Ovary (tissue), 9 donors: Measurements from ENCODE around the gene MTMR2. TPM values are rescaled to one million over a fixed set of nuclear protein-coding genes. Genes with fewer than 3 reads are reported as not detected.

Experiments used
- DNase-seq, 5 donors: peaks; one replicate each; pipeline ENCODE4 v3.0.0-alpha.2; 2019 to 2020
- H3K27ac ChIP-seq, 2 donors: fragments of 200-600 bp; one replicate each; pipeline versions ENCODE4 v1.5.1 to v1.8.0; 2019 to 2022
- H3K27me3 ChIP-seq: fragments of 200-600 bp; one replicate; pipeline ENCODE4 v1.8.0; 2022
- H3K36me3 ChIP-seq: fragments of 200-600 bp; sonication (generic); one replicate; pipeline ENCODE4 v1.5.1; 2019
- H3K4me1 ChIP-seq: one replicate; pipeline ENCODE4 v1.8.1; 2013; ENCODE audit warnings: mild to moderate bottlenecking, moderate library complexity; ENCODE audit not compliant: insufficient read depth
- H3K4me3 ChIP-seq: fragments of 200-600 bp; sonication (generic); one replicate; pipeline ENCODE4 v1.5.1; 2017
- H3K9me3 ChIP-seq, 2 donors: fragments of 200-600 bp in 1 of 2; sonication (generic) in 1 of 2; one replicate each; pipeline versions ENCODE4 v1.5.1 to v1.8.1; 2013 to 2019; ENCODE audit warnings: mild to moderate bottlenecking in 1 of 2, moderate library complexity in 1 of 2
- EP300 ChIP-seq: sonication (generic); formaldehyde crosslinking; IDR thresholded peaks from one replicate; pipeline ENCODE4 v1.6.1; 2017; ENCODE audit warnings: antibody characterized with exemption
- POLR2A ChIP-seq: fragments of 450-650 bp; IDR thresholded peaks from one replicate; pipeline ENCODE4 v1.6.1; 2017; ENCODE audit warnings: antibody characterized with exemption, mild to moderate bottlenecking, moderate library complexity
- WGBS, 3 donors: extraction: QIAGEN DNeasy Blood & Tissue Kit in 1 of 3; methylation state at CpG; one replicate each; pipeline versions ENCODE4 v1.1.5 to v1.1.7; 2013 to 2017; 5-methylcytosine and 5-hydroxymethylcytosine counted together
- intact Hi-C, 4 donors: fragments of 100-400 bp; cut with DNase I; formaldehyde crosslinking; loops; one replicate each; pipeline versions ENCODE4 v1.11.0 to v1.15.1; 2022 to 2023
- polyA plus RNA-seq, 2 donors: library from polyadenylated mRNA; stranded (reverse); fragments of 200-250 nt in 1 of 2; fragments of 350-450 nt in 1 of 2; fragmentation: Illumina TruSeq in 1 of 2; extraction: RNeasy Lipid Tissue Mini Kit (QIAGEN cat#74804) in 1 of 2; gene quantifications; one replicate each; pipeline ENCODE4 v1.2.3, GENCODE V29; 2013 to 2014
- total RNA-seq, 7 donors: library from RNA; depleted of rRNA in 2 of 7; stranded (reverse); fragments of >200 nt in 2 of 7; fragmentation: NEBNext Ultra II Directional in 3 of 7; extraction: Animal tissue kit (Norgen Biotek cat#: 25700) in 3 of 7; gene quantifications; one replicate each; pipeline versions ENCODE4 v1.1.0 to v1.2.4, GENCODE V29; 2016 to 2023
- TF ChIP-seq, protein P1 (sequence below), 3 donors: fragments of 450-650 bp in 2 of 3; fragments of 200-600 bp in 1 of 3; IDR thresholded peaks; one replicate each; pipeline versions ENCODE4 v1.5.1 to v1.8.0; 2016 to 2022; ENCODE audit warnings: antibody characterized with exemption in 3 of 3, mild to moderate bottlenecking in 1 of 3
- donor health status: DM: no; HTN: no; CAD: no; lungs with moderate emphysema.
- donor health status: DM: no; HTN: no; CAD: no.
- donor health status: Bipolar disorder and iron deficiency.
- donor health status: DM: yes; HTN: yes; CAD: no.
- donor health status: DM: no; HTN: no; CAD: no.
- donor health status: DM: yes; HTN: yes; CAD: no.

MTMR2 gene
- total and polyA plus RNA-seq, 9 donors, result 14.1 to 42.5 (median 24.3) TPM

DNA sequence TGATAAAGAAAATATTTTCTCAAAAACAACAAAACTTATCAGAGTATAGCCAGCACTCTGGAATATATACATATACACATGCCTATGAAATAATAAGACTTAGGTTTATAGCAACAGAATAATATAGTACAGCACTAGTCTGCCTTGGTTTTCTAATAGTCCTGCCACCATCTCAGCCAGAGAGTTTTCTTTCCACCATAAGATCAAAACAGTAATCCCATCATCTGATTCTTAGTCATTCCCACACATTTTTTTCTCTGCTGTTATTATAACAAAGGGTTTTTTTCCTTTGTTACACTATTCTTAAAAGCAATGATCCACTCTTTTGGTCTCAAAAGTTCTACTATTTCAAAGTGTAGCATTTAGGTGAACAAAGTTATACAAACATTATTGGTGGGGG is 15.1 kb downstream of the MTMR2 start:
- Histone ChIP-seq H3K27me3 (no peaks in the 10 kb centered on the region), H3K36me3 (no peaks in the 10 kb centered on the region), H3K4me3 (no peak overlapping the region), H3K27ac (no peak overlapping the region), H3K4me1 (peaks cover 2% of the 10 kb centered on the region), H3K9me3 (no peaks in the 10 kb centered on the region)
- no peak for DNase-seq
- intact Hi-C loops, result no loop called here
- TF ChIP-seq POLR2A (no peak), EP300 (no peak)
- TF ChIP-seq, protein P1, sequence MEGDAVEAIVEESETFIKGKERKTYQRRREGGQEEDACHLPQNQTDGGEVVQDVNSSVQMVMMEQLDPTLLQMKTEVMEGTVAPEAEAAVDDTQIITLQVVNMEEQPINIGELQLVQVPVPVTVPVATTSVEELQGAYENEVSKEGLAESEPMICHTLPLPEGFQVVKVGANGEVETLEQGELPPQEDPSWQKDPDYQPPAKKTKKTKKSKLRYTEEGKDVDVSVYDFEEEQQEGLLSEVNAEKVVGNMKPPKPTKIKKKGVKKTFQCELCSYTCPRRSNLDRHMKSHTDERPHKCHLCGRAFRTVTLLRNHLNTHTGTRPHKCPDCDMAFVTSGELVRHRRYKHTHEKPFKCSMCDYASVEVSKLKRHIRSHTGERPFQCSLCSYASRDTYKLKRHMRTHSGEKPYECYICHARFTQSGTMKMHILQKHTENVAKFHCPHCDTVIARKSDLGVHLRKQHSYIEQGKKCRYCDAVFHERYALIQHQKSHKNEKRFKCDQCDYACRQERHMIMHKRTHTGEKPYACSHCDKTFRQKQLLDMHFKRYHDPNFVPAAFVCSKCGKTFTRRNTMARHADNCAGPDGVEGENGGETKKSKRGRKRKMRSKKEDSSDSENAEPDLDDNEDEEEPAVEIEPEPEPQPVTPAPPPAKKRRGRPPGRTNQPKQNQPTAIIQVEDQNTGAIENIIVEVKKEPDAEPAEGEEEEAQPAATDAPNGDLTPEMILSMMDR (IDR thresholded peaks at IDR 0.05), result no peak

DNA sequence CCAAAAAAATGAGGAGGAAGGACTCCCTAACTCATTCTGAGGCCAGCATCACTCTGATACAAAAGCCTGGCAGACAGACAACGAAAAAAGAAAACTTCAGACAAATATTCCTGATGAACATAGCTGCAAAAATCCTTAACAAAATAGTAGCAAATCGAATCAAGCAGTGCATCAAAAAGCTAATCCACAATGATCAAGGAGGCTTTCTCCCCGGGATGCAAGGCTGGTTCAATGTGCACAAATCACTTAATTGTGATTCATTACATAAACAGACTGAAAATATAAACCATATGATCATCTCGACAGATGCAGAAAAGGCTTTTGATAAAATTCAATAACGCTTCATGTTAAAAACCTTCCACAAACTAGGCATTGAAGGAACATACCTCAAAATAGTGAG is 16.4 kb downstream of the MTMR2 start:
- H3K27me3 ChIP-seq, result no peaks in the 10 kb centered on the region
- H3K9me3 ChIP-seq, result no peaks in the 10 kb centered on the region
- H3K36me3 ChIP-seq, result no peaks in the 10 kb centered on the region
- no peak overlapping the region for H3K4me3 ChIP-seq
- H3K4me1 ChIP-seq, result peaks cover 2% of the 10 kb centered on the region
- 90 to 94% (median 93%) methylated on average over 5 of the region's 5 CpGs for WGBS, 3 donors
- TF ChIP-seq, protein P1 (IDR thresholded peaks at IDR 0.05), result no peak
- no peak for TF ChIP-seq EP300
- no peak for TF ChIP-seq POLR2A
- intact Hi-C loops, result no loop called here
- no peak overlapping the region for H3K27ac ChIP-seq
- DNase-seq, result no peak

DNA sequence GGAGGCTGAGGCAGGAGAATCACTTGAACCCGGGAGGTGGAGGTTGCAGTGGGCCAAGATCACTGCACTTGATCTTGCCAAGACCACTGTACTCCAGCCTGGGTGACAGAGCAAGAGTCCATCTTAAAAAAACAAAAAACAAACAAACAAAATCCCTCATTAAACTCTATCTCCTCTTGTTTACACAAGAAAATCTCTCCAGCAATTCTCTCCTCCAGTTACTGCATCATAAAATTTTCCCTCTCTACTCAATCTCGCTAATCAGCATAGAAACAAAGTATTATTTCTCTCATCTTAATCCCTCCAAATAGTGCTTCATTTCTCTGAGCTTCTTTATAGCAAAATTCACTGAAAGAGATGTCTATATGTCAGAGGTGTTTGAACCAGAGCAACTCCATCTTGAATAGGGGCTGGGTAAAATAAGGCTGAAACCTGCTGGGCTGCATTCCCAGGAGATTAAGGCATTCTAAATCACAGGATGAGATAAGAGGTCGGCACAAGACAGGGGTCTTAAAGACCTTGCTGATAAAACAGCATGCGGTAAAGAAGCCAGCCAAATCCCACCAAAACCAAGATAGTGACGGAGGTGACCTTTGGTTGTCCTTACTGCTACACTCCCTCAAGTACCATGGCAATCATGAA is 19.8 kb downstream of the MTMR2 start:
- TF ChIP-seq, protein P1 (IDR thresholded peaks at IDR 0.05), result no peak
- TF ChIP-seq POLR2A (no peak), EP300 (no peak)
- H3K4me1 ChIP-seq, result peaks cover 2% of the 10 kb centered on the region
- WGBS, 3 donors, result 84% methylated on average over 5 of the region's 5 CpGs
- H3K4me3 ChIP-seq, result no peak overlapping the region
- no peak overlapping the region for H3K27ac ChIP-seq
- intact Hi-C loops, result no loop called here
- no peaks in the 10 kb centered on the region for H3K9me3 ChIP-seq
- H3K36me3 ChIP-seq, result no peaks in the 10 kb centered on the region
- H3K27me3 ChIP-seq, result no peaks in the 10 kb centered on the region
- no peak for DNase-seq

DNA sequence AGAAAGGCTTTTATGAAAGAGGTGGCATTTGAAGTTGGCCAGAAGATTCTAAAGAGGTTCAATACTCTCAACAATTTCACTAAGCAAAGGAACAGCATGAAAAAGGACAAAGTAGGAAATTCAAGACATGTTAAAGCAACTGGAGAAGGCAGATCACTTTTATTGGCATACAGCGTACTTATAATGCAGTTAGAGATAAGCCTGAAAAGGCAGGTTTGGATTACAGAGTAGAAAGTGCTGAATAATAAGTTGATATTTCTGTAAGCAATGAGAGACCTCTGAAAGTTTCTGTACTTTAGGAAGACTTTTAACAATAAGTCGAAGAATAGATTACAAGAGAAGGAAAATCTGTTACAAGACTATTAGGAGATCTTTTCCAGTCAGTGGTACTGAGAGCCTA is 25.1 kb downstream of the MTMR2 start:
- Histone ChIP-seq H3K27ac (no peak overlapping the region), H3K27me3 (no peaks in the 10 kb centered on the region), H3K4me1 (peaks cover 2% of the 10 kb centered on the region), H3K36me3 (no peaks in the 10 kb centered on the region), H3K4me3 (no peak overlapping the region), H3K9me3 (no peaks in the 10 kb centered on the region)
- TF ChIP-seq, protein P1 (IDR thresholded peaks at IDR 0.05), result no peak
- TF ChIP-seq EP300 (no peak), POLR2A (no peak)
- WGBS, 3 donors, result 44 to 52% (median 45%) methylated on average over 2 of the region's 2 CpGs
- intact Hi-C loops, result no loop called here
- DNase-seq, result no peak
